ENCODE data around the gene GMPPB.
A peak's percentile ranks its signal among the peaks of the same experiment; 100 is the strongest.
"Not testable (repeated sequence)": the region's sequence is repeated elsewhere in the genome, so short reads cannot be mapped to it uniquely, and the experiment has no call there.

GMPPB gene

DNA sequence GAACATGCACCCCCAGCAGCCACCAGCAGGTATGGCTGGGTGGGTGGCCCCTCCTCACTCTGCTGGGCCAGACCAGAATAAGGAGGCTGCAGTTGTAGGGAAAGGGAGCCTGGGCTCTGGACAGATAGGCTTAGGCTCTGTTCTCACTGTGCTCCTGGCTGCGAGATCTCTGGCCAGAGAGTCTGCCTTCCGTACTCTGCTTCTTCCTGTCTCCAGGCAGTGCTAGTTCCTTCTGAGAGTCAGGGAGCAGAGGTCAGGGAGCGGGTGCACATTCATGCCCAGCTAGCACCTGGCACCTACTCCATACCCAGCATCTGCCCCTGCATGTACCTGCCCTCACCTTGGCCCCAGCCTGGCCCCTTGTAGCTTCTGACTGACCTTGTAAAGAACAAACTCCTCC, 32.3 kb downstream of the GMPPB start:
- H3K9me3 Mint-ChIP-seq, H3K27ac Mint-ChIP-seq, H3K4me3 Mint-ChIP-seq, H3K36me3 Mint-ChIP-seq, H3K27me3 Mint-ChIP-seq: not testable (repeated sequence)
- H3K4me1 Mint-ChIP-seq = peaks cover 41% of the 10 kb centered on the region

DNA sequence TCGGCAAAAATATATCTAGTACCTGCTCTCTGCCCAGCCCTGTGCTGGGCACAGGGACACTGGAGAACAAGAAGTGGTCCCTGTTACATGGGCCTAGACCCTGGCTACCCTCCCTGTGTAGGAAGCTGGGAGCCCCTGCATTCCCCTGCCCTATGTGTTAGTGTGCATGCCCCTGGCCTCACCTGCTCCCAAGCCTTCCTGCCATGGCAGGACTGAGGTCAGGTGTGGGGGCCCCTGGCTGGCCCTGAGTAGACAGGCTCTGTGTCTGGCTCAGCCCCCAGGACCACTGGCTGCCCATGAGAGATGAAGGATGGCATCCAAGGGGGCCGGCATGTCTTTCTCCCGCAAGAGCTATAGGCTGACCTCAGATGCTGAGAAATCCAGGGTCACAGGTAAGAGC, 32.9 kb downstream of the GMPPB start:
- H3K4me1 Mint-ChIP-seq = peaks cover 41% of the 10 kb centered on the region
- not testable (repeated sequence) for H3K36me3 Mint-ChIP-seq, H3K27me3 Mint-ChIP-seq, H3K27ac Mint-ChIP-seq, H3K9me3 Mint-ChIP-seq
- H3K4me3 Mint-ChIP-seq = peak overlapping the region; percentile 97

DNA sequence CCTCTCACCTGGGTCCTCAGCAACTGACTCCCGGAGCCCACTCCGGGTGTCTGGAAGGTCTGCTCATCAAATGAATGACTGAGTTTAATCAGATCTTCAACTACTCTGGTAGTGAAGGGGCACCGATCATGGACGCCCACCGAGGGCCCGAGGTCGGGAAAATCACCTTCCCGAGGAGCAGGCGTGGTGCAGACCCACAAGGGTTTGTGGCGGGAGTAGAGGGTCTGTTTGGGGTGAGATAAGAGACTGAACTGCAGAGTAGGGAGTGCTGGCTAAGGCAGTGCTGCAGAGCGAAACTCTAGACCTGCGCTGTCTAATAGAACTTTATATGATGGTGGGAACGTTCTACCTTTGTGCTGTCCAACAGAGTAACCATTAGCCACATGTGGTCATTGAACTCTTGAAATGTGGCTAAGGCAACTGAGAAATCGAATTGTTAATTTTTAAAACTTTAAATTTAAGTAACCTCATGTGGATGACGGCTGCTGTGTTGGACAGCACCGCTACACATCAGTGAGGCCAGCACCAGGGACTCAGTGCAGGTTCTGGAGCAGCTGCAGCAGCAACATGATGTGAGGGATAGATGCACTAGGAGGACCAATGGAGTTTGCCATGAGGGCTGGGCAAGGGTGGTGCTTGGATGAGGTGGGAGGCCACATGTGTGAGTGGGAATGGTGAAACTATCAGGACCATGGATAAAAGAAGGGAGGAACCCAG, 33.7 kb downstream of the GMPPB start:
- H3K36me3 Mint-ChIP-seq, H3K9me3 Mint-ChIP-seq, H3K27me3 Mint-ChIP-seq: not testable (repeated sequence)
- peak overlapping the region; percentile 97 for H3K4me3 Mint-ChIP-seq
- peak overlapping the region; percentile 94 for H3K27ac Mint-ChIP-seq
- peaks cover 46% of the 10 kb centered on the region for H3K4me1 Mint-ChIP-seq

DNA sequence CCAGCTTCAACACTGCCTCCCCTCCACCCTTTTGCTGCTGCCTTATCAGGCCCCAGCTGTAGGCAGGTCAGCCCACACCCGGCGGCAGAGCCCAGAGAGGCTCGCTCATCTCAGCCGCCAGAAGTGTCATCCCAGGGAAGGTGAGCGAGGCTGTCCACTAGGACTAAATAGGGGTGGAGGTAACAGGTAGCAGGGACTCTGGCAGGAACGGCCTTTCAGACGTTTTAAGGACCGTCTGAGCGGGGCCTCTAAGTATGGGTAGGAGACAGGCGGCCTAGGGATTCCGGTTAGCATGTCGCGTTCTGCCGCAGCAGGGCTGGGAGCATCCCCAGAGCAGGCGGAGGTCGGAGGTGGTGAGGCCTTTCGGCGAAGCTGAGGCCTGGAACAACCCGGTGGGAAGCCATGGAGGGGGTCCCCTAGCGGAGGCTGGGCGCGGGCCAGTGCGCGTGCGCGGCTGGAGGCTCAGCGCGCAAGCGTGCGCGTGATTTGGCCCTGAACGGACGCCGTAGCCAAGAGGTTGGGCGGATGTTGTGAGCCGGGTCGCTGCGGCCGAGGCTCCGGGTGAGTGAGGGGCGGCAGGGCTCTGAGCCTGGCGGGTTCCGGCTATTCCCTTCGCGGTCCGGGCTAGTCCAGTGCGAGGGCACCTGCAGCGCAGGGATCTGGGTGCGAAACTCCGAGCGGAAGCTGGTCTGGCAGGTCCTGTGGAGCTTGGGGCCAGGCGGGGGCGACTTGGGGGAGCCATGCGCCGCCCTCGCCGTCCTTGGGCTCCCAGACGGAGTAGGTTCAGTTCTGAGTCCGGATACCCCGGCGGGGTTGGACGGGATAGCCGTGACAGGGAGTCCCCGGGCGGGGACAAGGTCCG, 34.5 kb downstream of the GMPPB start, which contains the start of the genes MST1 and RNF123:
Gene MST1, minus strand, starts transcription at position 429 of the 862 bp plus-strand sequence. CDS start 783 bp downstream, outside the sequence.
Gene RNF123, plus strand, starts transcription at position 512 of the 862 bp plus-strand sequence. CDS start 1,609 bp downstream, outside the sequence.
- Mint-ChIP-seq H3K4me1 (peaks cover 45% of the 10 kb centered on the region), H3K36me3 (no peaks in the 10 kb centered on the region), H3K9me3 (no peaks in the 10 kb centered on the region), H3K27ac (peak within 1 kb of the TSS; percentile 94), H3K27me3 (no peaks in the 10 kb centered on the region), H3K4me3 (peak within 1 kb of the TSS; percentile 97)

DNA sequence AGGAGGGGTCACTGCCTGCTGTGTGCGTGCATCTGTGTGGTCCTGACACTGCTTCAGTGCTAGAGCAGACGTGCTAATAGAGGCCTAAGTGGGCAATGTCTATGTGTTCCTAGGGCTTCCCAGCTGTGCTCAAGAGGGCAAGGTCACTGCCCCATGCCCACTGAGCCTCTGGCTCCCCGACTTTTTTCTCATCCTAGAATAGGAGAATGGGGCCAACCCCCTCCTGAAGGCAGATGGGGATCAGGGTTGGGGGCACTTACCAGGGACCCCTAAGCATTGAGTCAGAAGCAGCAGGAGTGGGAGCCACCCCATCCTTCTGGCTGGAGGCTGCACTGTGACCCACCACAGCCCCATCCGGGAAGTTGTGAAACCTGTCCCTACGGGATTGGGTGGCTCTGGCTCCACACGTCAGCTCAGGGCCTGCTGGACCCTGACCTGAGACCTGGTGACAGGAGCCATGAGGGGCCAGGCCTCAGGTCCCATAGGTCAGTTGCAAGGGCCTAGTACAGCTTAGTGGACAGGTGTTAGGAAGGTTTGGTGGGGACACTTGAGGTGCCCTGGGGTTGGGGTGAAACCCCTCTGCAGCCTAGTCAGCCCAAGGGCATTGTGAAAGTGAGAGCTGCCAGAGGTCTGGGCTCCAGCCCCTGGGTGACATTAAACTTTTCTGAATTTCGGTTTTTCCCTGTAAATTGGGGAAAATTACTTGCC, 35.3 kb downstream of the GMPPB start:
- Mint-ChIP-seq H3K4me3 (peak overlapping the region; percentile 97), H3K4me1 (peaks cover 37% of the 10 kb centered on the region), H3K27ac (peak overlapping the region; percentile 94)
- not testable (repeated sequence) for H3K9me3 Mint-ChIP-seq, H3K27me3 Mint-ChIP-seq, H3K36me3 Mint-ChIP-seq

DNA sequence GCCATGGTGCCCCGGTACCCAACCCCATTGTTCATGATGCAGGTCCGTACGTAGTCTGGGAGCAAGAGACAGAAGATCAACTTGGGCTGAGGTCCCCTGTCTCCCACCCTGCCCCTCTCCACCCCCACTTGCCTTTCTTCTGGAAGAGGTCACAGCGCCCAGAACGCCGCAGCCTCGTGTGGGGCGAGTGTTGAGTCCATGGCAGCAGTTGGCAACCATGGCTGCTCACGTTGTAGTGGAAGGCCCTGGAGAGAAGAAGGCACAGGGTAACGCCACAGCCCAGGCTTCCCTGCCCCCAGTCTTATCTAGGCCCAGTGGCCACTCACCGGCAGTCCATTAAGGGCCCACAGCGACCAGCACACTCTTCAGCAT, 36.3 kb downstream of the GMPPB start:
- not testable (repeated sequence) for H3K27me3 Mint-ChIP-seq, H3K9me3 Mint-ChIP-seq, H3K36me3 Mint-ChIP-seq, H3K27ac Mint-ChIP-seq
- Mint-ChIP-seq H3K4me3 (peak overlapping the region; percentile 57), H3K4me1 (peaks cover 33% of the 10 kb centered on the region)

DNA sequence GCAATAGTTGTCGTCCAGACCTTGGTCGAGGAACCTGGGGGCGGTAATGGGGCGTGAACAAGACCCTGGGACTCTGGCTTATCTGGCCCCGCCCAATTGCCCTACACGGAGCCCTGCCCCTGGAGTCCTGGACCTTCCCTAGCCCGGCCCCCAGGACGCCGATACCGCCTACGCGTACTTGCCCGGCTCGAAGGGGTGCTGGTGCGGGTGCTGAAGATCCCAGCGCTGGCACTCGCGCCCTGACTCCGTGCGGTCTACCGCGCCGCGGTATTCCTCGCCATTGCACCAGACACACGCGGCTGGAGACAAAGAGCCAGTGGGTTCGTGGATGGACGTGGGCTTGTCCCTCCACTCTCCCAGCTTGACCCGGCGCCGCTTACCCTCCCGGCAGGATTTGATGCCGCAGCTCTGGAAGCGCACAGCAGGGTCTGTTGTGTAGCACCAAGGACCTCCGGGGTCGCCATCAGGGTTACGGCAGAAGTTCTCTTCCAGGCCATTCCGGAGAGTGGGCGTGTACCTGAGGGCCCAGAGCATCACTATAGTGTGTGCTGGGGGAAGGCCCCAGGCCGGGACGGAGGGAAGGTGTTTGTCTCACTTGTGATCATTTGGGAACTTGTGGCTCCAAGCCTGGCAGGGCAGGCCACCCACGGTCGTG, 36.9 kb downstream of the GMPPB start:
- Mint-ChIP-seq H3K4me3 (peak overlapping the region; percentile 57), H3K4me1 (peaks cover 32% of the 10 kb centered on the region)
- H3K27me3 Mint-ChIP-seq, H3K9me3 Mint-ChIP-seq, H3K27ac Mint-ChIP-seq, H3K36me3 Mint-ChIP-seq: not testable (repeated sequence)

DNA sequence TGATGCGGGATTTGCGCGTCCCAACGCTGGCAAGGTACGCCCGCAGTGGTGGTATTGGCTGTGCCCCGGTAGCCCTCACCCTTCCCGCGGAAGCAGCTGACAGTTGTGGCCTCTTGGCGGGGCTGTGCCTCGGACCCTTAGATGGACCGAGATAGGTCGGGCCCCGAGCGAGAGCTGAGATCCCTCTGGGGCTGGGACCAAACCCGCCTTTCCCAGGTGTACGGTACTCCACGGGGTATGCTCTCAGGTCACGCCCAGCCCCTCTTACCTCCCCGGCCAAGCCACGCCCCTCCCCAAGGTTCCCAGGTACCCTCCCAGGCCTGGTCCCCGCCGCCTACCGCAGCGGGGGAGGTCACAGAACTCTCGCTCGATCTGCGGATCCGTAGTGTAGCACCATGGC, 37.4 kb downstream of the GMPPB start:
- Mint-ChIP-seq H3K4me1 (peaks cover 32% of the 10 kb centered on the region), H3K4me3 (peak overlapping the region; percentile 60)
- not testable (repeated sequence) for H3K36me3 Mint-ChIP-seq, H3K27me3 Mint-ChIP-seq, H3K27ac Mint-ChIP-seq, H3K9me3 Mint-ChIP-seq

DNA sequence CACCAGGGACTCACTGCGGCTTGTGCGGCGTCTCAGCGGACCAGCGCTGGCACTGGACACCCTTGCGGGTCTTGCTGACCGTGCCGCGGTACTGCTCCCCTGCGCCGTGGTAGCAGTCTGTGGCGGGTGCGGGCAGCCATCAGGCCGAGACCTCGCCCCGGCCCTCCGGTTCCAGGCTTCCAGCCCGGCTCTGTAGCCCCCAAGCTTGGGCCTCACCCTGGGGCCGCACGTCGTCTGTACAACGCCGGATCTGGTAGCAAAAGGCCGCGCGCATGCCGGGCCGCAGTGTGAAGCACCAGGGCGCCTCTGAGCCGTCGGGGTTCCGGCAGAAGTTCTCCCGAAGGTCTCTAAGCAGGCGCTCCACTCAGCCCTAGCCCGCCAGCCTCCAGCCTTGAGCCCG, 37.9 kb downstream of the GMPPB start:
- H3K36me3 Mint-ChIP-seq, H3K27me3 Mint-ChIP-seq, H3K9me3 Mint-ChIP-seq, H3K4me3 Mint-ChIP-seq, H3K27ac Mint-ChIP-seq: not testable (repeated sequence)
- H3K4me1 Mint-ChIP-seq = peaks cover 28% of the 10 kb centered on the region

DNA sequence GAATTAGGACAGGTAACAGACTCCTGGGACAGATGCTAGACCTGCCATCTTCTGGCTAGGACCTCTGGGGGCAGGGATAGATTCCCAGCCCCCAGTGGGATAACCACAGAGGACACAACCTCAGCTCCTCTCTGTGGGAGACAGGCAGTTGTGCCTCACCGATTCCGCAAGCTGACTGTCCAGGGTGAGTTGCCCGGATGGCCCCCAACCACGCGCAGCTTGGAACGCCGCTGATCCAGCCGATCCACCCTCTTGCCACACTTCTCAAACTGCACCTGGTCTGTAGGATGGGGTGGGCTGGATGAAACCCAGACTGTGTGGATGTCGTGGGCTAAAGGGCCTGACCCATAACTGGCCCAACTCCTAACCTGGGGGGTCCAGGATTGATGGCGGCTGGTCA, 38.6 kb downstream of the GMPPB start:
- Mint-ChIP-seq H3K4me3 (peak overlapping the region; percentile 52), H3K4me1 (peaks cover 20% of the 10 kb centered on the region)
- H3K27ac Mint-ChIP-seq, H3K27me3 Mint-ChIP-seq, H3K9me3 Mint-ChIP-seq, H3K36me3 Mint-ChIP-seq: not testable (repeated sequence)

DNA sequence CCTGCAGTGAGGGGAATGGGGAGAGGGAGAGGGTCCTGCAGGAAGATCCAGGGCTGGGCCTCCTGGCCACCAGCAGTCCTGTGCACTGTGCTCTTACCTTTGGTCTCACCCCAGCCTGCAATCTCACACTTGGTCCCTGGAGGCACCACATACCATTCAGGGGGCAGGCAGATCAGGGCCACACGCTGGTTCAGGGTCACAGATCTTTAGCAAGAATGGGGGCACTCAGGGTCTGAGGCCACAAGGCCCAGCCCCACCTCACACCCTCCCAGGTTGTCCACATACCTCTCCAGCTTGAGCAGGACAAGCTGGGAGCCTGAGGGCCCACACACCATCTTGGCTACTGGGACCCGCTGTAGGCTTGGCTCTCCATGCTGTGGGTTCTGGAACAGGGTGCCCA, 39.3 kb downstream of the GMPPB start:
- H3K4me1 Mint-ChIP-seq = peaks cover 15% of the 10 kb centered on the region
- H3K27me3 Mint-ChIP-seq, H3K36me3 Mint-ChIP-seq, H3K9me3 Mint-ChIP-seq, H3K27ac Mint-ChIP-seq, H3K4me3 Mint-ChIP-seq: not testable (repeated sequence)

DNA sequence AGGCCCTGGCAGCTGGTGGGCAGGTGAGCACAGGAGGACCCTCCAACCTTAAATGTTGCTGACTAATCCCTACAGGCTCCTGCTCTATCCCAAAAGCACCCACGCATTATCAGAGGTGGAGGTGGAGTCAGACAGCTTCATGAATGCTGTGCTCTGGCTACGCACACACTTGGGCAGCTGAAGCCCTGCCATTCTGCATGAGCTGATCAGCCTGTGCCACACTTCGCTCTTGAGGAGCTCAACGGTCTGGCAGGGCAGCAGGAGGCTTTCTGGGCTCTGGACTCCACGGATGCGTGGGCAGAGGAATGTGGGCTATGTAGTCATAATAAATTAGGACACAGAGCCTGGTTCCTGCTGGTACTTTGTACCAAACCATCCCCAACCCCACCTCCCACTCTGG, 40.6 kb downstream of the GMPPB start:
- Mint-ChIP-seq H3K4me3 (no peak overlapping the region), H3K27ac (no peak overlapping the region), H3K4me1 (peaks cover 11% of the 10 kb centered on the region), H3K27me3 (no peaks in the 10 kb centered on the region), H3K36me3 (peaks cover 7% of the 10 kb centered on the region), H3K9me3 (no peaks in the 10 kb centered on the region)

DNA sequence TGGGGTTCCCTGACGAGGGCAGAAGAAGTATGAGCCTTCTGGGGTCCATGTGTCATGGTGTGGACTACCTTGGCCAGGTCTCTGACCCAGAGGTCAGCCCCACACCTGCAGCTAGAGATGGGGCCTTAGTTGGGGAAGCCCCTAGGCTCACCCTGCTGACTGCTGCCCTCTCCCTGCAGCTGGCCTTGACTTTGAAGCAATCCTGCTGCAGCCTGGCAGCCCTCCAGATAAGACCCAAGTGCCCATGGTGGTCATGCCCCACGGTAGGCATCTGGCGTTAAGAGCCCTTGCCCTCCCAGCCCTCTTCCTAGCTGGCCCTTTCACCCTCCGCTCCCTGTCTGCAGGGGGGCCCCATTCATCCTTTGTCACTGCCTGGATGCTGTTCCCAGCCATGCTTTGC, 42.2 kb downstream of the GMPPB start:
- H3K36me3 Mint-ChIP-seq = peaks cover 8% of the 10 kb centered on the region
- no peak overlapping the region for H3K27ac Mint-ChIP-seq

DNA sequence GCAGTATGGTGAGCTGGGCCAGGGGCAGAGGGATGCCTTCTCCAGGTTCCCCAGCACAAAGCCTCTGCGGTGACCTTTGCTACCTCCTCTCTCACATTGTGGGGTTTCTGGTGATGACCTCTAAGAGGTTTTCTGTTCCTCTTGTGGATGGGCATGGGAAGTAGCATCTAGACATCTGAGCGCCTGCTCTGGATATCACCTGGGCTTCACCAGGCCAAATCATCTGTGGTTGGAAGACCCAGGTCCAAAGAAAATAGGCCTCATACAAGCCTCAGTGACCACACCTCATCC, 42.6 kb downstream of the GMPPB start:
- H3K4me3 Mint-ChIP-seq = no peak overlapping the region
- no peaks in the 10 kb centered on the region for H3K9me3 Mint-ChIP-seq
- H3K27me3 Mint-ChIP-seq = no peaks in the 10 kb centered on the region
- peaks cover 9% of the 10 kb centered on the region for H3K36me3 Mint-ChIP-seq
- peaks cover 15% of the 10 kb centered on the region for H3K4me1 Mint-ChIP-seq
- H3K27ac Mint-ChIP-seq = no peak overlapping the region

More for the DNA sequence above, 42.2 kb downstream of the GMPPB start:
- Mint-ChIP-seq H3K4me1 (peaks cover 13% of the 10 kb centered on the region), H3K9me3 (no peaks in the 10 kb centered on the region), H3K27me3 (no peaks in the 10 kb centered on the region), H3K4me3 (no peak overlapping the region)

DNA sequence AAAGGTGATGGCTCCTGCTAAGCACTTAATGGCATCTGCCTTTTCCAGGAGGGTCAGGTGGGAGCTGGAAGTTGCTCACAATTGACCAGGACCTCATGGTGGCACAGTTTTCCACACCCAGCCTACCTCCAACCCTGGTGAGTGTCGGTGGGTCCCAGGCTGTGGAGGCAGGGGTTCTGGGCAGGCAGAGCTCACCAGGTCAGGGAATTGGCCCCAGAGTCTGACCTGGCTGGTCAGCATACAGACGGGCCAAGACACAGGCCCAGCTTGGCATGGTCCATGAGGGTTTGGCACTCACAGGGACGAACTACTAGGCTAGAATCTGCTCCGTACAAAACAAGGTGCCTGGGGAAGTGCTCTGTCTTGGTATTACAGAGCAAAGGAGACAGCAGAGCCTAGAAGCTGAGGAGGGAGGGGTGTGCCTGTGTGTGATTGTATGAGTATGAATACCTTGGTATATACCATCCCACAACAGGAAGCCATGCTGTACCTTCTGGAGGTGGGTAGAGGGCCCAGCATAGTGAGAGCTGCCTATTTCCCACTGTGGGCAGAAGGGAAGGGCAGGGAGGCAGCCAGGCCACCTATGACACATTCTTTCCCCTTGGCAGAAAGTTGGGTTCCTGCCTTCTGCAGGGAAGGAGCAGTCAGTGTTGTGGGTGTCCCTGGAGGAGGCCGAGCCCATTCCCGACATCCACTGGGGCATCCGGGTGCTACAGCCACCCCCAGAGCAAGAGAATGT, 43.1 kb downstream of the GMPPB start:
- peaks cover 10% of the 10 kb centered on the region for H3K36me3 Mint-ChIP-seq
- H3K27ac Mint-ChIP-seq = no peak overlapping the region
- no peaks in the 10 kb centered on the region for H3K9me3 Mint-ChIP-seq

More for the DNA sequence above, 43.1 kb downstream of the GMPPB start:
- Mint-ChIP-seq H3K4me3 (no peak overlapping the region), H3K4me1 (peaks cover 20% of the 10 kb centered on the region), H3K27me3 (no peaks in the 10 kb centered on the region)
